ENCODE results near the gene UROS.

DNA sequence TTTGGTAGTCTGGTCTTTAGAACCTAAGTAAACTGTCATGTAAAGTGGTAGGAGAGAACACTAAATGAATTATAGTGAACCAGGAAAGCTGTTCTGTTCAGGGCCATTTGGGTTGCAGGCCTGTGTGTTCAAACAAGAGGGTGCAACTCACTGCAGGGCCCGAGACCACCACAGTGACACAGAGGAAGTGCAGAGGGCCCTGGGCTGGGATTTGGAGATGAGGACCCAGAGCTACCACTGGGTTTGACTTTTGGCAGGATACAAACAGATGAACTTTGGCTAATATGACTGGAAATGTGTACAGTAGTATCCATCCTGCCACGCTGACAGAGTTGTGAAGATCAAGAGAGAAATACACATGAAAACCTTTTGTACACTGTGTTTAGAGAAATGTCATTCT lies 57.2 kb downstream of the UROS start:
- TF ChIP-seq, protein P1, sequence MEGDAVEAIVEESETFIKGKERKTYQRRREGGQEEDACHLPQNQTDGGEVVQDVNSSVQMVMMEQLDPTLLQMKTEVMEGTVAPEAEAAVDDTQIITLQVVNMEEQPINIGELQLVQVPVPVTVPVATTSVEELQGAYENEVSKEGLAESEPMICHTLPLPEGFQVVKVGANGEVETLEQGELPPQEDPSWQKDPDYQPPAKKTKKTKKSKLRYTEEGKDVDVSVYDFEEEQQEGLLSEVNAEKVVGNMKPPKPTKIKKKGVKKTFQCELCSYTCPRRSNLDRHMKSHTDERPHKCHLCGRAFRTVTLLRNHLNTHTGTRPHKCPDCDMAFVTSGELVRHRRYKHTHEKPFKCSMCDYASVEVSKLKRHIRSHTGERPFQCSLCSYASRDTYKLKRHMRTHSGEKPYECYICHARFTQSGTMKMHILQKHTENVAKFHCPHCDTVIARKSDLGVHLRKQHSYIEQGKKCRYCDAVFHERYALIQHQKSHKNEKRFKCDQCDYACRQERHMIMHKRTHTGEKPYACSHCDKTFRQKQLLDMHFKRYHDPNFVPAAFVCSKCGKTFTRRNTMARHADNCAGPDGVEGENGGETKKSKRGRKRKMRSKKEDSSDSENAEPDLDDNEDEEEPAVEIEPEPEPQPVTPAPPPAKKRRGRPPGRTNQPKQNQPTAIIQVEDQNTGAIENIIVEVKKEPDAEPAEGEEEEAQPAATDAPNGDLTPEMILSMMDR (conservative IDR thresholded peaks at IDR 0.05 in 1 of 2, IDR thresholded peaks at IDR 0.05 in 1 of 2; ENCODE audit: low read depth in 1 of 2, low read length in 2 of 2) = no peak
- no peak for TF ChIP-seq EZH2 (IDR thresholded peaks at IDR 0.05; ENCODE audit: low read length, missing control alignments)

All from fibroblast of lung (primary cell).